Activated T-cell treated with anti-CD3 and anti-CD28 coated beads, Interleukin-2, amount 50 U/mL, for 48 hours (primary cell): ENCODE results near the gene CTNNA3.

ENCODE experiments used
- DNase-seq, 2 experiments: peaks; one replicate each; pipeline ENCODE4 v3.0.0-alpha.2; 2020

CTNNA3 gene

GRCh38 chr10:66990143-66990830, 705.7 kb downstream of the CTNNA3 start:
- no peak for DNase-seq

GRCh38 chr10:66983475-66983818, 712.5 kb downstream of the CTNNA3 start:
- no peak for DNase-seq

- no peak for DNase-seq
Observed at GRCh38 chr10:66982792-66983474, 713.1 kb downstream of the CTNNA3 start.

GRCh38 chr10:66982053-66982420, 714.0 kb downstream of the CTNNA3 start:
- no peak for DNase-seq

- no peak for DNase-seq
Observed at GRCh38 chr10:66981361-66982052, 714.5 kb downstream of the CTNNA3 start.

GRCh38 chr10:66980246-66980815, 715.7 kb downstream of the CTNNA3 start:
- no peak for DNase-seq

GRCh38 chr10:66964946-66965345, 731.0 kb downstream of the CTNNA3 start:
- DNase-seq: no peak

GRCh38 chr10:66958466-66958865, 737.5 kb downstream of the CTNNA3 start:
- no peak for DNase-seq

- no peak for DNase-seq
Observed at GRCh38 chr10:66951896-66952295, 744.1 kb downstream of the CTNNA3 start.

- no peak for DNase-seq
Observed at GRCh38 chr10:66943590-66943989, 752.4 kb downstream of the CTNNA3 start.

GRCh38 chr10:66942407-66942806, 753.6 kb downstream of the CTNNA3 start:
- no peak for DNase-seq

- DNase-seq: no peak
Observed at GRCh38 chr10:66941491-66941890, 754.5 kb downstream of the CTNNA3 start.

- no peak for DNase-seq
Observed at GRCh38 chr10:66940965-66941364, 755.0 kb downstream of the CTNNA3 start.

- DNase-seq: no peak
Observed at GRCh38 chr10:66934711-66935110, 761.3 kb downstream of the CTNNA3 start.

GRCh38 chr10:66931949-66932343, 764.0 kb downstream of the CTNNA3 start:
- no peak for DNase-seq

GRCh38 chr10:66931340-66931948, 764.6 kb downstream of the CTNNA3 start:
- no peak for DNase-seq

- DNase-seq: no peak
Observed at GRCh38 chr10:66929375-66929774, 766.6 kb downstream of the CTNNA3 start.

GRCh38 chr10:66928776-66929175, 767.2 kb downstream of the CTNNA3 start:
- DNase-seq: no peak

GRCh38 chr10:66927971-66928770, 767.8 kb downstream of the CTNNA3 start:
- no peak for DNase-seq

GRCh38 chr10:66927251-66927935, 768.6 kb downstream of the CTNNA3 start:
- DNase-seq: no peak

- DNase-seq: no peak
Observed at GRCh38 chr10:66926841-66927240, 769.2 kb downstream of the CTNNA3 start.
